Stimulated activated naive CD8-positive, alpha-beta T cell treated with anti-CD3 and anti-CD28 coated beads, Interleukin-15, amount 100 ng/mL, for 72 hours (primary cell): ENCODE data around the gene ZNF44.

Source experiments
- ATAC-seq: fragments of 150-1000 bp; cut with Tn5 transposase; 2 replicates; pipeline ENCODE4 v1.10.0; 2021; ENCODE audit warnings: mild to moderate bottlenecking, moderate library complexity
- DNase-seq, 2 donors: peaks; one replicate each; pipeline ENCODE4 v3.0.0; 2021 to 2022
- H3K27ac Mint-ChIP-seq, 2 donors: one replicate each; pipeline ENCODE4 v1.8.0; 2022; ENCODE audit warnings: mild to moderate bottlenecking in 2 of 2, mixed read lengths in 2 of 2, moderate library complexity in 2 of 2
- H3K27me3 Mint-ChIP-seq: one replicate; pipeline ENCODE4 v1.8.0; 2022; ENCODE audit warnings: mixed read lengths
- H3K4me1 Mint-ChIP-seq: one replicate; pipeline ENCODE4 v1.8.0; 2022; ENCODE audit warnings: mild to moderate bottlenecking, mixed read lengths
- H3K4me3 Mint-ChIP-seq, 2 donors: one replicate each; pipeline ENCODE4 v1.8.0; 2022; ENCODE audit warnings: mild to moderate bottlenecking in 2 of 2, mixed read lengths in 2 of 2, moderate library complexity in 1 of 2
- H3K9me3 Mint-ChIP-seq, 2 donors: one replicate each; pipeline ENCODE4 v1.8.0; 2022; ENCODE audit warnings: mixed read lengths in 2 of 2

The ZNF44 gene

GRCh38 chr19:12278713-12279112 lies 16.0 kb downstream of the ZNF44 start:
- ATAC-seq = no peak
- Mint-ChIP-seq H3K4me1 (peaks cover 25% of the 10 kb centered on the region), H3K9me3 (peaks cover 30 to 49% of the 10 kb centered on the region in 2 donors), H3K4me3 (no peak overlapping the region), H3K27me3 (no peaks in the 10 kb centered on the region), H3K27ac (no peak overlapping the region)
- DNase-seq = no peak

GRCh38 chr19:12272980-12273901 lies 21.4 kb downstream of the ZNF44 start:
- DNase-seq (no peak), ATAC-seq (no peak)
- Mint-ChIP-seq H3K27ac (no peak overlapping the region), H3K4me3 (no peak overlapping the region), H3K9me3 (peaks cover 59 to 69% of the 10 kb centered on the region in 2 donors), H3K4me1 (peaks cover under 1% of the 10 kb centered on the region), H3K27me3 (no peaks in the 10 kb centered on the region)

GRCh38 chr19:12272386-12272785 lies 22.3 kb downstream of the ZNF44 start:
- no peak for ATAC-seq
- Mint-ChIP-seq H3K27me3 (no peaks in the 10 kb centered on the region), H3K27ac (no peak overlapping the region), H3K4me3 (no peak overlapping the region), H3K9me3 (peaks cover 57 to 69% of the 10 kb centered on the region in 2 donors), H3K4me1 (no peaks in the 10 kb centered on the region)
- DNase-seq = no peak

DNA sequence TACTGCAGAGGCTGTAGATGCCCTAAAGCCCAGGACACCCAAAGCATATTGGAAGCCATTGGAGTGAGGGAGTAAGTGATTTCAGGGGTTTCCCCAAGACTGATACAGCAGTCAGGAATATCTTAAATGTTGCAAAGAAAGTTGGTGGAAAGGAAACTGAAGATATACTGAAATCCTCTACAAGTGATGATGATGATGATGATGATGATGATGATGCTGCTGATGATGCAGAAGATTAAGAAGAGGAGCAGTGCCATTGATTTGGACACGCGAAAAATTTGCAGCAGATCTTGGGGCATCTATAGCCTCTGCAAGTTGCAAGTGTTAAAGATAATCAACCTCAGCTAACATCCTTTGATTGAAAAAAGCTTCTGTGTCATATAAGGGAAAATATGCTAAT lies 23.8 kb downstream of the ZNF44 start:
- H3K9me3 Mint-ChIP-seq = peaks cover 42 to 68% of the 10 kb centered on the region in 2 donors
- H3K4me1 Mint-ChIP-seq = no peaks in the 10 kb centered on the region
- DNase-seq (no peak), ATAC-seq (no peak)
- no peak overlapping the region for H3K4me3 Mint-ChIP-seq
- H3K27me3 Mint-ChIP-seq = no peaks in the 10 kb centered on the region
- no peak overlapping the region for H3K27ac Mint-ChIP-seq

- Mint-ChIP-seq H3K9me3 (peaks cover 27 to 66% of the 10 kb centered on the region in 2 donors), H3K4me3 (no peak overlapping the region), H3K27ac (no peak overlapping the region), H3K4me1 (no peaks in the 10 kb centered on the region), H3K27me3 (no peaks in the 10 kb centered on the region)
- ATAC-seq (no peak), DNase-seq (no peak)
Measured at GRCh38 chr19:12265921-12266704, 28.6 kb downstream of the ZNF44 start.

DNA sequence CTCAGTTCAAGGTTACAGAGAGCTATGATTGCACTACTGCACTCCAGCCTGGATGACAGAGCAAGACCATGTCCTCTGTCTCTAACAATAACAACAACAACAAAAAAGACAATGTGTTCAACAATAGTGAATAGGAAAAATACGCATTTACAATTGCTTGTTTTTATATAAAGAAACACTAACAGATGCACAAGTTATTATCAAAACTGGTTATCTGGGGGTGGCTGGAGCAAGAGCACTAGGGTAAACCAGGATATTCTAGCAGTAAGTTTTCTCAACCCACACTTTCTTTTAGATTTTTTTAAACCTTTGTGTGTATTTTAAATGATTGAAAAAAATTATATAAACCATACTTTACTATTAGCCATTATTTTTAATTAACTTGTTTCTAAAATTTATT lies 33.1 kb downstream of the ZNF44 start:
- Mint-ChIP-seq H3K4me3 (no peak overlapping the region), H3K27ac (no peak overlapping the region), H3K27me3 (no peaks in the 10 kb centered on the region), H3K9me3 (peaks cover 26 to 59% of the 10 kb centered on the region in 2 donors), H3K4me1 (no peaks in the 10 kb centered on the region)
- ATAC-seq (no peak), DNase-seq (no peak)

- H3K9me3 Mint-ChIP-seq = peaks cover 26 to 60% of the 10 kb centered on the region in 2 donors
- H3K4me1 Mint-ChIP-seq = no peaks in the 10 kb centered on the region
- no peak overlapping the region for H3K4me3 Mint-ChIP-seq
- no peaks in the 10 kb centered on the region for H3K27me3 Mint-ChIP-seq
- ATAC-seq (no peak), DNase-seq (no peak)
- H3K27ac Mint-ChIP-seq = peak overlapping the region in 1 of 2 donors; percentile 65
Measured at GRCh38 chr19:12260861-12261260, 33.8 kb downstream of the ZNF44 start.

DNA sequence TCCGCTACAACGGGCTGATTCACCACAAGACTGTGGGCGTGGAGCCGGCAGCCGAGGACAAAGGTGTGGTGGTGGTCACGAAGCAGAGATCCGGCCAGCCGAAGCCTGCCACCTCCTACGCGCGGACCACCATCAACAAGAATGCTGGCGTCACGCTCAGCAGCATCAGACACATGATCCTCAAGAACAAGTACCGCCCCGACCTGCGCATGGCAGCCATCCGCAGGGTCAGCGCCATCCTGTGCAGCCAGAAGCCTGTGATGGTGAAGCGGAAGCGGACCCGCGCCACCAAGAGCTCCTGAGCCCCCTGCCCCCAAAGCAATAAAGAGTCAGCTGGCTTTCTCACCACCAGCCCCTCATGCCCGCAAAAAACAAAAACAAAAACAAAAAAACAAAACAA lies 34.4 kb downstream of the ZNF44 start:
- peak overlapping the region in 1 of 2 donors; percentile 65 for H3K27ac Mint-ChIP-seq
- no peaks in the 10 kb centered on the region for H3K27me3 Mint-ChIP-seq
- ATAC-seq (no peak), DNase-seq (no peak)
- peaks cover 22 to 61% of the 10 kb centered on the region in 2 donors for H3K9me3 Mint-ChIP-seq
- no peaks in the 10 kb centered on the region for H3K4me1 Mint-ChIP-seq
- H3K4me3 Mint-ChIP-seq = no peak overlapping the region

- Mint-ChIP-seq H3K9me3 (peaks cover 31 to 44% of the 10 kb centered on the region in 2 donors), H3K27ac (peak overlapping the region in 1 of 2 donors; percentile 19), H3K4me1 (no peaks in the 10 kb centered on the region), H3K4me3 (peak overlapping the region in 1 of 2 donors; percentile 19), H3K27me3 (no peaks in the 10 kb centered on the region)
- DNase-seq (no peak), ATAC-seq (peak; percentile 42)
Measured at GRCh38 chr19:12255372-12255771, 39.3 kb downstream of the ZNF44 start.

DNA sequence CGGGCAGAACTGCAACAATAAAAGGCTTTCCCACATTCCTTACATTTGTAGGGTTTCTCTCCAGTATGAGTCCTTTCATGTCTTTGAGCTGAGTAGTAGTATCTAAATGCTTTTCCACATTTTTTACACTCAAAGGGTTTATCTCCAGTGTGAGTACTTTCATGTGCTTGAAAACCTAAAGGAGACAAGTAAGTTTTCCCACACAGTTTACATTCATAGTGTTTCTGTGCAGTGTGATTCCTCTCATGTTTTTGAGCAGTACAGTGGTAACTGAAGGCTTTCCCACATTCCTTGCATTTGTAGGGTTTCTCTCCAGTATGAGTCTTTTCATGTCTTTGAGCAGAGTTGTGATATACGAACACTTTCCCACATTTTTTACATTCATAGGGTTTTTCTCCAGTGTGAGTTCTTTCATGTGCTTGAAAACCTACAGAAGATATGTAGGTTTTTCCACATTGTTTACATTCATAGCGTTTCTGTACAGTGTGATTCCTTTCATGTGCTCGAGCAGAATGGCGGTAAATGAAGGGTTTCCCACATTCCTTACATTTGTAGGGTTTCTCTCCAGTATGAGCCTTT lies 47.0 kb downstream of the ZNF44 start:
- Mint-ChIP-seq H3K4me1 (no peaks in the 10 kb centered on the region), H3K4me3 (no peak overlapping the region), H3K27me3 (no peaks in the 10 kb centered on the region), H3K27ac (no peak overlapping the region), H3K9me3 (peaks cover 37 to 45% of the 10 kb centered on the region in 2 donors)
- no peak for ATAC-seq
- DNase-seq = no peak

DNA sequence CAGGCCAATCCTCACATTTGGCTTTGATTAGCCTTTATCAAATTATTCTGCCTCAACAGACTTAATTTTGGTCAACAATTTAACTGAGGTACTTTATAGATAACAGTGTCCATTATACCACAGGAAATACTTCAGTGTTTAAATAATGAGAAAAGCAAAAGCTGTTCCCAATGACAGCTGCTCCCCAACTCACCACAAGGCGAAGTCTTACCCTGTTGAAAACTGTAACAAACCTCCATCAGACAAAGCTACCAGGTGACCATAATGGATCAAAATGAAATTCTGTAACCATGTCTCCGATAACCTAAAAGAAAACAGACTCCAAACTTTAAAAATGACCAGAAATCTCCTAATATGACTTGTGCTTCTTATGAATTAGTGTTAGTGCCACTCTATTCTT lies 50.3 kb downstream of the ZNF44 start:
- Mint-ChIP-seq H3K9me3 (peaks cover 36 to 45% of the 10 kb centered on the region in 2 donors), H3K27ac (no peak overlapping the region), H3K4me1 (no peaks in the 10 kb centered on the region), H3K27me3 (no peaks in the 10 kb centered on the region), H3K4me3 (no peak overlapping the region)
- DNase-seq (no peak), ATAC-seq (no peak)

- H3K27ac Mint-ChIP-seq = no peak overlapping the region
- no peak for DNase-seq
- no peak overlapping the region for H3K4me3 Mint-ChIP-seq
- peaks cover 12 to 32% of the 10 kb centered on the region in 2 donors for H3K9me3 Mint-ChIP-seq
- ATAC-seq = no peak
- H3K4me1 Mint-ChIP-seq = no peaks in the 10 kb centered on the region
- no peaks in the 10 kb centered on the region for H3K27me3 Mint-ChIP-seq
Measured at GRCh38 chr19:12237143-12237839, 57.4 kb downstream of the ZNF44 start.

DNA sequence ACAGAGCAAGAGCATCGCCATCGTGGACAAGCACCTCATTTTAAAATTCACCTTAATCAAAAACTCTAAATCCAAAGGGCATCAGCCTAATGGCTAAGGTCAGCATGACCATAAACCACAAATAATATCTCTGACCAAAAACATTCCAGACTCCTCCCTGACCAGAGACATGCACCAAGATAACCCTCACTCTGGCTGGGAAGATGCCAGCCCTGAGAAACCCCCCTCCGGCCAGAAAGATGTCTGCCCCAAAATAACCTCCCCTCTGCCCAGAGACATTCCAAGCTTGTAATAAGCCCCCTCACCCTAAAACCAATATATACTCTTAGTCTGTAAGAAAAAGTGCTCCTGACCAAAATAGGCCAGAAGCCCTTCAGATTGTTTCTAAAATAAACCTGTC lies 61.7 kb downstream of the ZNF44 start:
- no peak overlapping the region for H3K27ac Mint-ChIP-seq
- DNase-seq (no peak), ATAC-seq (no peak)
- peaks cover 12 to 40% of the 10 kb centered on the region in 2 donors for H3K9me3 Mint-ChIP-seq
- H3K4me3 Mint-ChIP-seq = no peak overlapping the region
- H3K27me3 Mint-ChIP-seq = no peaks in the 10 kb centered on the region
- H3K4me1 Mint-ChIP-seq = no peaks in the 10 kb centered on the region

GRCh38 chr19:12230751-12231733 lies 63.6 kb downstream of the ZNF44 start:
- DNase-seq (no peak), ATAC-seq (no peak)
- Mint-ChIP-seq H3K27ac (peak overlapping the region; percentile 1 to 44), H3K4me3 (no peak overlapping the region), H3K27me3 (no peaks in the 10 kb centered on the region), H3K4me1 (no peaks in the 10 kb centered on the region), H3K9me3 (peaks cover 12 to 33% of the 10 kb centered on the region in 2 donors)
